Mesenteric fat pad (tissue), 1 donor: ENCODE measurements around the gene OLFML2A. TPM values are rescaled to one million over a fixed set of nuclear protein-coding genes. Genes with fewer than 3 reads are reported as not detected.

ENCODE experiments used
- DNase-seq: peaks from one replicate; pipeline ENCODE4 v3.0.0-alpha.2; 2020; ENCODE audit warnings: low spot score
- total RNA-seq: library from RNA; stranded (reverse); fragmentation: NEBNext Ultra II Directional; extraction: Animal tissue kit (Norgen Biotek cat#: 25700); gene quantifications from one replicate; pipeline ENCODE4 v1.2.1, GENCODE V29; 2021
- donor health status: DM: yes; HTN: yes; CAD: no.

Gene OLFML2A
- total RNA-seq, 1 donor from 2014 or later: 10.7 TPM

DNA sequence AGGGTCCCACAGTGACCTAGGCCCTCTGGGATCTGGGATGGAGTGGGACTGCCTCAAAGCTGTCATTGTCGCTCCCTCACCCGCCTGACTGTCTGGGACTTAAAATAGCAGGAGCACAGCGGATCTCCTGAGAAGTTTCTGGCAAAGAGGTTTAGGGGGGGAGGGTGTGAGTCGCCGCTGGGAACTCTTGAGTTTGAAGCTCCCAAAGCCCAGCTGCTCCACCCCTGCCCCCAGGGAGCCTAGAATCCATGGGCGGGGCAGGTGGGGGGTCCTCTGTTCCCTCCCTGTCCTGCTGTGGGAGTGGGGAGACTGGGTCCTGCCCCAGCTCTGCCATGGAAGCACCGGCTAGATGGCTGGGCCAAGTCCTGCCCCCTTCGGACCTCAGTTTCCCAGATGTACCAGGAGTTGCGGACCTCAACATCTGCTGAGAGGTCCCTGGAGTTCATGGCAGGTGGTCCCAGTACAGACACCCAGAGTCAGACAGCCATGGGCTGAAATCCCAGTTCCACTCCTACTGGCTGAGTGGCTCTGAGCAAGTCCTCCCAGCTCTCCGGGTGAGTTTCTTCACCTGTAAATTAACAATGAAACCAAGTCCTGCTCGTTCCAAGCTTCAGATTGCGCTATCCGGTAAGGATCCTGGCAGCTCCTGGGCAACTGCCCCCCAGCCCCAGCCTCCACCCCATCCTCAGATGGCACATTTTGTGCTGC is 75.3 kb downstream of the OLFML2A start:
- no peak for DNase-seq

DNA sequence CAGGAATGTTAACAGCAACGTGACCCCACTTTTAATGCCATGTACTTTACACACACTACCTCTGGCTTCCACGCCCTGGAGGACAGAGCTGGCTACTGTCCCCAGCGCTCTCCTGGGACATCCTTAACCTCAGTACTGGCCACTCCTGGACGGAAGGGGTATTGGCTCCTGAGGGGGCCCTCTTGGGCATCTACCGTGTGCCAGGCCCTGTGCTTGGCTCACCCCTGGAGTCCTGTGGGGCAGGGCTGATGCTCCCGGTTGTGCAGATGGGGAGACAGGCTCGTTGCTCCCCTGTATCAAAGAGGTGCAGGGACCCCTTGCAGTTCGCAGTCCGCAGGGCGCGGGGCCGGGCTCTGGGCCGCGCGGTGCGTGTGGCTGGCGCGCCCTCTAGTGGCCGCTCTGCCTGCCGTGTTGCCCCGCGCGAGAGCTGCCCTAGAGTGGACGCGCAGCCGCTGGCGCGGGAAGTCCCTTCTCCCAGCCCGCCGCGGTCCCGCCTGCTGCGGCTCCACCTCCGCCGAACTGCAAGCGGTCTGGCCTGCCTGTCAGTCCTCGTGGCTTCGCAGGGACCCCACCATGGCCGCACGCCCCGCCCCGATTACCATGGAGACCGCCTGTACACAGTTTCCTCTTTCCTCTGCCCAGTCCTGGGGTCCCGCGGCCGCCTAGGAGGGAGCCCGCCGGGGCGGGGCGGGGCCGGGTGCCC is 76.0 kb downstream of the OLFML2A start, which contains the start of gene WDR38:
TSS of gene WDR38 (plus strand) at position 632 of the 703 bp plus-strand sequence. CDS start 72 bp downstream, outside the sequence.
- DNase-seq: peak; percentile 94

DNA sequence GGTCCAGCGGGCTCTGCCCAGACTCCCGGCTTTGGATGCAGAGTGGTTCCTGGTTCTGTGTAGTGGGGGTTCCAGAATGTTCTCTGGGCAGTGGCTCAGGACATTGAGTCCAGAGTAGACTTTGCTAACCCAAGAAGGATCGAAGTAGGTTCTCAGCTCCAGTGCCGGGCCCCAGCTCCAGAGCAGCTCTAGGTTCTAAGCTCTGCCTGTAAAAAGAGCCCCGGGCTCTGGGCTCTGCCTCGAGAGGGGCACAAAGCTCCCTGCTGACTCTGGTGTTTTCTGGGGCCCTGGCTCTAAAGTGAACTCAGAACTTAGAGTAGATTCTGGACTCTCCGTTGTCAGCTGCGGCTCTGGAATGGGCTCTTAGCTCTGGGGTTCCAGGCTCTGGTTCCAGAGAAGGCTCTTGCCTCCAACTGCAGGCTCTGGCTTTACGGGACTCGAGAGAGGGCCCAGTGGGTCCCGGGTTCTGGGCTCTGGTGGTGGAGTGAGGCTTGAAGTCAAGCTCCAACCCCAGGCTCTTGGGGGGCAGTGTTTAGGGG is 76.7 kb downstream of the OLFML2A start:
- no peak for DNase-seq

DNA sequence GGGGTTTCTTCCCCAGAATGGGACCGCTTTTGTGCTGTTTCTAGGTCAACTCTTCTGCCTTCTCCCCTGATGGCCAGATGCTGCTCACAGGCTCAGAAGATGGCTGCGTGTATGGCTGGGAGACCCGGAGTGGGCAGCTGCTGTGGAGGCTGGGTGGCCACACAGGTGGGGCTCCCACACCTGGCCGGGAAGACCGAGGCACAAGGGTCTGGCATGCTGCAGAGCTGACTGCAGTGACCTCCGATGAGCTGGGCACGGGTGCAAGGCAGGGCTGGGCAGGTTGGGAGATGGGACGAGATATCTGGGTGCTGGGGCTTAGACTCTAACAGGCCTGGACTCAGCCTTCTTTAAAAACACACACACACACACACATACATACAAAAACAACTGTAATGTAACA is 77.2 kb downstream of the OLFML2A start:
- DNase-seq: no peak

DNA sequence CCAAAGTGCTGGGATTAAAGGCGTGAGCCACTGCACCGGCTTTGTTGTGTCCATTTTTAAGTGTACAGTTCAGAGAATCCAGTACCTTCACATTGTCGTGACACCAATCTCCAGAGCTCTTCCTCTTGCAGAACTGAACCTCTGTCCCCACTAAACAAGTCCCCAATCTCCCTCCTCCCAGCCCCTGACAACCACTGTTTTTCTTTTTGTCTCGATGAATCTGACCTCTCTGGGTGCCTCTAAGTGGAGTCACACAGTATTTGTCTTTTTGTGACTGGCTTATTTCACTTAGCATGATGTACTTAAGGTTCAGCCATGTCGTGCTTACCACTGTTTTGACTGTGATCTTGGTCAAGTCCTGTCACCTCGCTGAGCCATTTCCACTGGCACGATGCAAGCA is 77.9 kb downstream of the OLFML2A start:
- DNase-seq: no peak

DNA sequence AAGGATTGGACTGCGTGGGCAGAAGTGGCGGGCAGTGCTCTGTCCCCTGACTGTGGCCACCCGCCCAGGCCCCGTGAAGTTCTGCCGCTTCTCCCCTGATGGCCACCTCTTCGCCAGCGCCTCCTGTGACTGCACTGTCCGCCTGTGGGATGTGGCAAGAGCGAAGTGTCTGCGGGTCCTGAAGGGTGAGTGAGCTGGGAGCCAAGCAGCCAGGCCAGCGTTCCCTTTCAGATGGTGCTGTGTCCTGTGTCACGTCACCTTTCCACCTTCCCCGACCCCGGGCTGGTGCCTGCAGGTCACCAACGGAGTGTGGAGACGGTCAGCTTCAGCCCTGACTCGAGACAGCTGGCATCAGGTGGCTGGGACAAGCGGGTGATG is 78.6 kb downstream of the OLFML2A start:
- no peak for DNase-seq

DNA sequence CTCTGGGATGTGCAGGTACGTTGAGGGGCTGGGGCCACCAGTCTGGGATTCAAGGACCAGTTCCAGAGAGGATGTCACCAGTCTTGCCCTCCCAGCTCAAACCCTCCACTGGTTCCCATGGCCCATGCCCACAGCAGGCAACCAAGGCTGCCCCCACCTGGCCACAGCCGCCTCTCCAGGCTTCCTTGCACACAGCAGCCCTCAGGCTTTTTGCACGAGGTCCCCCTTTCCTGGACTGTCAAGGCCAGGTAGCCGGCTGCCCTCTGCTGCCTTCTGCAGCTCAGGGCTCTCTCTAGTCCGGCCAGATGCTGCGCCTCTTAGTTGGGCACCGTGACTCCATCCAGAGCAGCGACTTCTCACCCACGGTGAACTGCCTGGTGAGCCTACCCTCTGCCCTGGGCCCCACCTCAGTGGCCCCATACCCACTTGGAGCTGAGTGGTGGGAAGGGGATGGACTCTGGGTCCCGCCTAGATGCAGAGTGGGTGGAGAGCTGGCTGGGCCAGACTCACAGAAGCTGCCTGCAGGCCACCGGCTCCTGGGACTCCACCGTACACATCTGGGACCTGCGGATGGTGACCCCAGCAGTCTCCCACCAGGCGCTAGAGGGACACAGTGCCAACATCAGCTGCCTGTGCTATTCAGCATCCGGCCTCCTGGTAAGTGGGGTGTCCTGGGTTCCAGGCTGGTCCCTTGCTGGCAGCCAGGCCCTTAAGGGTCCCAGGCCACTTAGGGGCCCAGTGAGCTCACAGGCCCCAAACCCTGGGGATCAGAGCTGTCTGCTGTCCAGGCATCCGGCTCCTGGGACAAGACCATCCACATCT is 79.2 kb downstream of the OLFML2A start:
- no peak for DNase-seq

DNA sequence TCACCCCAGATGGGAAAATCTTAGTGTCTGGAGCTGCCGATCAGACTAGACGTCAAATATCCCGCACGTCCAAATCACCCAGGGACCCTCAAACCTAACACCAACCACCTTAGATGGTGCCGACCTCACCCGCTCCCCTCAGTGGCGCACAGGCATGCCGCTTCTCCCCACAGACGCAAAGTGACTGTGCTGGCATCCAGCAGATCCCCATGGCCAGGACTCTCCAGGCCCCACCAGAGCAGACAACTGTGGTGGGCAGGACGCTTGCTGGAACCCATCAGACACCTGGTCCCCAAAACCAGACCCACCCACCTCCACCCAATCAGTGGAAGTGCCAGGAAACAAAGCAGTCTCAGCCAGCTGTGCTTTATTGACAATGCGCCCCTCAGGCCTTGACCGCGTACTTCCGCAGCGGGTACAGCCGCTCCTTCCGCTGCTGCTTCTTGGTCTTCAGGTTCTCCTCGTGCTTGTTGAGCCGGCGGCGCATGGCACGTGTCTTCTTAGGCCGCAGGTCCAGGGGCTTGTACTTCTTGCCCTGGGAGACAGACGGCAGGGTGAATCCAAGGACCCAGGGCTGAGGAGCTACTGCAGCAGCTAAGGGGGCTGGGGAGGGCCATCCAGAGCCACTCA is 80.7 kb downstream of the OLFML2A start:
- DNase-seq: no peak

DNA sequence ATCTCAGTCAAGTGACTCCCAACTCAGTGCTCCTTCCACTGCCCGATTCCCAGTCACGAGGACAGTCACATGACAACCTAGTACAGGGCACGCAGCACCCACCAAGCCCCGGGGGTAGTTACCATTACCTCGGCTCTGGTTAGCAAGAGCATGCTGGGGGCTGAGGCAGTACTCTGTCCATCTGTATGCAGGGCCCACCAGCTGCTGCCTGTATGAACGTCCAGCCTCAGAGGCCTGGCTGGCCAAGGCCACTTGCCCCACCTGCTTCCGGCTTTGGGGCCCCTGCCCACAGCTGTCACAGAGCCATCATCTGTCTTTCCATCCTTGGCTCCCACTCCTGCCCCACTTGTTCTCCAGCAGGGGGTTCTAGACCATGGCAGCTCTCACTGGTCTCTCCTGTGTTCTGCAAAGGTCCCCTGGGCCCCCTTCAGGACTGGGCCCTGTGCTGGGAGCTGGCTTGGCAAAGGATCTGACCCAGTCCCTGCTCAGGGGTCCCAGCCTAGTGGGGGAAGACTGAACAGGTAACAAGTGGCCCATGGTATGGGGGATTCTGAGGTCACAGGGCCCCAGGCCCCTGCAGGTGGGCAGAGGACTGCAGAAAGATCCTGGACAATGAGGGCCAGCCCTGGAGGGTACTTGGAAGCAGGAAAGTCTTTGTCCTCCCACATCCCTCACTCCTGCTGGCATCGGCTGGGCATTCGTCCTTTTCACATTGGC is 81.6 kb downstream of the OLFML2A start:
- no peak for DNase-seq

DNA sequence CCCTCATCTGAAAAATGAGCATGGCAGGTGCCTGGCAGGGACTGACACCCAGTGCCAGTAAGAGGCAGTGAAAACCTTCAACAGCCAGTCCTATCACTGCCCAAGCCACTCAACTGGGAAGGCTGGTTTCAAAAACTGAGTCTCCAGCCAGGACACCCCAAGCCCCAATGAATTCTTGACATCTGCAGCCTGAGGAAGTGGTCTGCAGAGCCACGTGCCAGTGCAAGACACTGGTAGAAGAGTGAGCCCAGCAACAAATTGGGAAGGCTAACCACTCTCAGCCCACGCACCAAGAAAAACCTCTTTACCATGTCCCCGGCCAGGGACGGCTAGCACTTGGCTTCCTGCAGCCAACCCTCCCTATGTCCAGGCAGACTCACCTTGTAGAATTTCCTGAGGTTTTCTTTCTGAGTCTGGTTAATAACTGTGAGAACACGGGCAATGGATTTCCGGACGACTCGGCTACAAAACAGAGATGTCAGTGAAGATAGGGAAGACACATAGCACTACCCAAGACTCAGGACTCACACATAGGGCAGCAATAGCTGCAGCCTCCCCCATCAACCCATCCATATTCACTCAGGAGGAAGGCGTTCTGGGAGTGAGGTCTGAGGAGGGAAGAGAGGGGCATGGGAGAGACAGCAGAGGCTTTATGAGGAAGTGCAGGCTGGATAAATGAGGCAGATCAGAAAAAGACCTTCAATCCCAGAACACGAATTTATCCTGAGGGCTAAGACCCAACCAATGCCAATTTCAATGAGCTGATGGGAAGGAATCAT is 83.1 kb downstream of the OLFML2A start:
- no peak for DNase-seq

DNA sequence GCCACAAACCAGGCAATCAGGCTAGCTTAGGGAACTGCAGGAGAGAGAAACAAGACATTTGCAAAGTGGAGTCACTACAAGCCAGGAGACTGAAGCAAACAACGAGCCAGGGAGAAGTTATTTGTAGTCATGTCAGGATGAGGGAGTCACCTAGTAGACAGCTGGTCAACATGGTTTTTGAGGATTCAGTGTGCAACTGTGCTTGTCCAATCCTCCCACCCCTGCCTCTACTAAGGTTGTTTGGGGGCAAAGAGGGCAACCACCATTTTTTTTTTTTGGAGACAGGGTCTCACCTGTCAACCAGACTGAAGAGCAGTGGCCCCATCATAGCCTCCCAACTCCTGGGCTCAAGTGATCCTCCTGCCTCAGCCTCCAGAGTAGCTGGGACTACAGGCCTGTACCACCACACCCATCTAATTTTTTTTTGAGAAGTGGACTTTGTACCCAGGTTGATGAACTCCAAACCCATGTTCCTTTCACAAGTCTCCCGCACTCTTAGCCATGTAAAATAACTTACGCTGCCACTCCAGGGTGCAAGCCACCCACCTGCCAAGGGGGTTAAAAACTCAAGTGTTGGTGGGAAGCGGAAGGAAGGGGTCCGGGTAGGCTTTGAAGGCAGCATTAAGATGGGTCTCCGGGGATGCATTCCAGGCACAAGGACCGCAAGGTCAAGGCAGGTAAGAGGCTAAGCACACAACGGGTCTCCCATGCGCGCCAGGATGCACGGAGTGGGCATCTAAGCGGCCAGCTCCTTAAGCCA is 83.8 kb downstream of the OLFML2A start:
- no peak for DNase-seq

DNA sequence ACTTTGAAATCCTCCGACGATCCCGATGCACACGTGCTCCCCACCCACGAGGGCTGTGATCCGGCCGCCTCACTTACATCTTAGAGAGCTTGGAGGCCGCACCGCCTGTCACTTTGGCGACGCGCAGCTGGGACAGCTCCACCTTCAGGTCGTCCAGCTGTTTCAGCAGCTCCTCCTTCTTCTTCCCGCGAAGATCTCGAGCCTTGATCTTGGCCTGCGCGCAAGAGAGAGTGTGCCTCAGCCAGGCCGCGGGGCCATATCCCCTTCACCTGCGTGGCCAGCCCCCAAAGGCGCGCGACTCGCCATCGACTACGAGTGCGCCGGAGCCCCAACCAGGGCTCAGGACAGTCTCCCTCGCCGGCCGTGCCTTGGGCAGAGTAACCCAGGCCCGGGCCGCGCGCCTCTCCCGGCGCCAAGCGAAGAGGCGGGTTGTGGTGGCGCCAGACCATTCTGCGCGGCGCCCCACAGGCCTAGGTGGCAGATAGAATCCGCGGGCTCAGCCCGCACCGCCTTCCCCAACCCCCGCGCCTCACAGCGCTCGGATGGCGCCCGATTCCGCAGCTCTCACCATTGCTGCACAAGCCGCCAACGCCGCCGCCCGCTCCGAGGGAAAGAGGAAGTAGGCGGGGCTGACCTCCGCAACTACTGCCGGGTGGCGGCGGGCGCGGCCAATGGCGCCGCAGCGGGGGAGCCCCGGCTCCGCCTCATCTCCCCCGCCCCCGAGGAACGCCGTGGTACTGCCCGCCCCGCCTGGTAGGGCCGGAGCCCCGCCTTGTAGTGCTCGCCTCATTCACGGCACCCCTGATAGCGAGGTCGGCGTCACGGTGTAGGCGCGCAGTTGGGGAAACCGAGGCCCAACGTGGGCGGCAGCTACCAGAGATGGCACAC is 84.7 kb downstream of the OLFML2A start, which contains the start of the genes ARPC5L and RPL35:
TSS of gene ARPC5L (plus strand) at position 789 of the 888 bp plus-strand sequence. CDS start 7,161 bp downstream, outside the sequence.
TSS of gene RPL35 (minus strand) at position 616 of the 888 bp plus-strand sequence. CDS start at position 571, 45 bp downstream.
- peak; percentile 98 for DNase-seq

DNA sequence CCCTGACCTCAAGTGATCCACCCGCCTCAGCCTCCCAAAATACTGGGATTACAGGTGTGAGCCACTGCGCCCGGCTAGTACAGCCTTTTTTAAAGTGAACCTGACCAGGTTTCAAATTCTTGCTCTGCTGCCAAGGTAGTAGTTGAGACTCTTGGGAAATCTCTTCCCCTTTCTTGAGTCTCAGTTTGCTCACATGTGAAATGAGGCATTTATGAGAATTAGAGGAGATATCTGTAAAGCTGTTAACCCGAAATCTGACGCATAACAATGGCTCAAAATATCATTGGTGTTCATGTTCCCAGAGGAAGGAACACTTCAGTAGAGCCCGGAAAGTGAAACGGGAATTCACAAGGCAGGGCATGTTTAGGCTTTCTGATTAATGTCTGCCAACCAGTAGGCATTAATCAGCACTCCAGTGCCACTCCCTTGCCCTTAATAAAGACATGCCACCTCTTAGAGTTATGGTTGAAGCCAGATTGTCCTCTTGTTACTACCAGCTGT is 86.5 kb downstream of the OLFML2A start:
- no peak for DNase-seq
